Measurements from ENCODE around the gene FIBP. TPM values are rescaled to one million over a fixed set of nuclear protein-coding genes. Genes with fewer than 3 reads are reported as not detected.

FIBP gene
- total RNA-seq, 4 donors from 2014 or later, result 39.6 to 79.3 (median 53.0) TPM

DNA sequence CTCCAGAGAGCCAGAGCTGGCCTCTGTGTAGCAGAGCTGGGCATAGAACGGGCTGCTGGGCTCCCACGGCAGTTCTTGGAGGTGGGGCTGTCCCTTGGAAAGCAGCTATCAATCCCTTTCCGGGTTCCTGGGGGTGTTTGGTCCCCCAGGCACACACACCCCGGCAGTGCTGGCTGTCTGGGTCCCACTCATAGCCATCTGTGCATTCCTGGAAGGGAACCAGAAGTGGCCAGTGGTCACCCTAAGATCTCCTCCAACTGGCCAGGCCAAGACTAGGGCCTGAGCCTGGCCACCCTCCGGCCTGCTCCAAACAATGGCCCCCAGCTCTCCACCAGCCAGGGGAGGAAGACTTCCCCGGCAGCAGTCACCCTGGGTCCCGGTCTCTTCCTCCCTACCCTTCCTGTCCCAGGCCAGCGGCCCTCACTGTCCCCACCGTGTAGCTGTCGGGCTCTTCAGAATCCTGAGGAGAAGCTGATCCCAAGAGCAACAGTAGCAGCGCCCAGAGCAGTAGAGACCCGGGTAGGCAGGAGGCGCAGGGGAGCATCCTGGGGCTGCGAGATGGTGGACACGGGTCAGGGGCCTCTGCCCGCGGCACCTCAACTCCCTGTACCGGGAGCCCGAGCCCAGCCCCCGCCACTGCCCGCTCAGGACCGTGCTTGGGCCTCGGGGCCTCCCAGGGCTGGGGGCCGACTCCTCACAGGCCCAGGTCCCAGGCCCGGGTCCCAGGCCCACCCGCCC is 16.3 kb downstream of the FIBP start:
- in situ Hi-C loops (cut with MboI; ENCODE audit: low sequenced_read_pairs in 4 of 4) (no loop called here), intact Hi-C loops (cut with DNase I; ENCODE audit: low total_unique reads) (no loop called here)

DNA sequence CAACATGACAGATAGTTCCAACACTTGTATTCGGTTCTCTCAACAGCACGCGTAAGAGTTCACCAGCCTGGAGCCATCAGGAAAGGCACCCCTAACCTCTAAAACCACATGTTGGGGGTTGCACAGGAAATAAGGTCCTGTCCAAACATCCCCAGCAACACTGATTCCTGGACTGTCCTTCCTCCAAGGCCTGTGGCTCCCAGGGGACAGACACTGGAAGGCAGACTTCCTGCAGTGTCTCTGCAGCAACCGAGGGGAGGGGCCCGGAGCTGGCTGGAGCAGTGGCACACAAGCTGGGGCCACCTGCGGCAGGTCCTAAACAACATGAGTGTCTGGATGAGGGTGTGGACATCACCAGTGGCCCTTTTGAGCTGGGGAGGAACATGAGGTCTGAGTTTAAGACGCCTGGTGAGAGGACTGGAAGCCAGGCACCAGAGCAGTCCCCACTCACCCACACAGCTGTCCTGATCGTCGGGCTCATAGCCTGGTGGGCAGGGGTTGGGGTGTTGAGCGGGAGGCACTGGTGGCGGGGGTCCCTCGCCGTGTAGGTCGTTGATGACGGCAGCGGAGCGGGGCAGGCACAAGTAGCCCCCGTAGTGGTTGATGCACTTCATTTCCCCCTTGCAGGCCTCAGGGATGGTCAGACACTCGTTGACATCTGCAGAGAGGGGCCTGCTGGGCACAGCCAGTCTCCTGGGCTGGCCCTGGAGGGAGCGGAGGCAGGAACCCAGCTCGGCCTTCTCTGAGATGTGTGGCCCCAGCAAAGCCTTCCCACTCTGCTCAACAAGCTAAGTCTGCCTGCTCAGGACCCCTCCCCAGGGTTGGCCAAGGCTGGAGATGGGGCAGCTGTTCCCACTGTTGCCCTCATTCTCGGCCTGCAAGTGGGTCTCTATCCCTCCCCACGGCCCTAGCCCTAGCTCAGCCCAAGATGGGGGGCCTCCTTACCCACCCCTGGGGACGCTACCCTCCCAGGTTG is 17.3 kb downstream of the FIBP start:
- peaks cover 0 to 11% of the 10 kb centered on the region in 2 donors for H3K36me3 ChIP-seq
- H3K4me1 ChIP-seq, result peaks cover 0 to 19% of the 10 kb centered on the region in 2 donors
- H3K9me3 ChIP-seq, result no peaks in the 10 kb centered on the region
- DNase-seq (no peak), ATAC-seq (no peak)
- intact Hi-C loops (cut with DNase I; ENCODE audit: low total_unique reads) (no loop called here), in situ Hi-C loops (cut with MboI; ENCODE audit: low sequenced_read_pairs in 4 of 4) (no loop called here)
- no peaks in the 10 kb centered on the region for H3K27me3 ChIP-seq
- peak overlapping the region; percentile 80 to 87 (median 82) for H3K27ac ChIP-seq
- H3K4me3 ChIP-seq, result no peak overlapping the region
- TF ChIP-seq POLR2A (IDR thresholded peaks at IDR 0.05), result no peak
- TF ChIP-seq, protein P1, sequence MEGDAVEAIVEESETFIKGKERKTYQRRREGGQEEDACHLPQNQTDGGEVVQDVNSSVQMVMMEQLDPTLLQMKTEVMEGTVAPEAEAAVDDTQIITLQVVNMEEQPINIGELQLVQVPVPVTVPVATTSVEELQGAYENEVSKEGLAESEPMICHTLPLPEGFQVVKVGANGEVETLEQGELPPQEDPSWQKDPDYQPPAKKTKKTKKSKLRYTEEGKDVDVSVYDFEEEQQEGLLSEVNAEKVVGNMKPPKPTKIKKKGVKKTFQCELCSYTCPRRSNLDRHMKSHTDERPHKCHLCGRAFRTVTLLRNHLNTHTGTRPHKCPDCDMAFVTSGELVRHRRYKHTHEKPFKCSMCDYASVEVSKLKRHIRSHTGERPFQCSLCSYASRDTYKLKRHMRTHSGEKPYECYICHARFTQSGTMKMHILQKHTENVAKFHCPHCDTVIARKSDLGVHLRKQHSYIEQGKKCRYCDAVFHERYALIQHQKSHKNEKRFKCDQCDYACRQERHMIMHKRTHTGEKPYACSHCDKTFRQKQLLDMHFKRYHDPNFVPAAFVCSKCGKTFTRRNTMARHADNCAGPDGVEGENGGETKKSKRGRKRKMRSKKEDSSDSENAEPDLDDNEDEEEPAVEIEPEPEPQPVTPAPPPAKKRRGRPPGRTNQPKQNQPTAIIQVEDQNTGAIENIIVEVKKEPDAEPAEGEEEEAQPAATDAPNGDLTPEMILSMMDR (IDR thresholded peaks at IDR 0.05 in 4 of 5, conservative IDR thresholded peaks at IDR 0.05 in 1 of 5), result no peak

More for the DNA sequence above, 16.3 kb downstream of the FIBP start:
- TF ChIP-seq, protein P1 (IDR thresholded peaks at IDR 0.05 in 4 of 5, conservative IDR thresholded peaks at IDR 0.05 in 1 of 5), result peak in 1 of 5 experiments; percentile 8
- no peak for TF ChIP-seq POLR2A (IDR thresholded peaks at IDR 0.05)
- ATAC-seq, result peak; percentile 5 to 18
- H3K27me3 ChIP-seq, result no peaks in the 10 kb centered on the region
- H3K4me1 ChIP-seq, result peaks cover 0 to 19% of the 10 kb centered on the region in 2 donors
- no peaks in the 10 kb centered on the region for H3K9me3 ChIP-seq
- H3K27ac ChIP-seq, result peak overlapping the region; percentile 80 to 87 (median 82)
- H3K4me3 ChIP-seq, result peak overlapping the region; percentile 54 to 63 (median 60)
- peaks cover 0 to 1% of the 10 kb centered on the region in 2 donors for H3K36me3 ChIP-seq
- no peak for DNase-seq

DNA sequence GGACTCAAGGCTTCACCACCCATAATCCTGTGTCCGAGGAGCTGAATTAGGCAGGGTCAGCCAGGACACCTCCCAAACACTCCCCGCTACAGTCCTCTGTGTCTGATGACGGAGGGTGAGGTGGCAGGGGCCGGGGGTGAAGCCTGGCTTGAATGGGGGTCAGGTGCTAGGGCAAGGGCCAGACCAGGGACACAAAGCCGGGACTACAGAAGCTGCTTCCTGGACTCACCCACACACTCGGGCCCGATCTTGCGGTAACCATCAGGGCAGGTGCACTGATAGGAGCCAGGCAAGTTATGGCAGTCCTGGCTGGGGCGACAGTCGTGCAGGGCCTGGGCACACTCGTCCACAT is 18.0 kb downstream of the FIBP start:
- DNase-seq, result no peak
- Histone ChIP-seq H3K4me1 (peaks cover 0 to 19% of the 10 kb centered on the region in 2 donors), H3K27me3 (no peaks in the 10 kb centered on the region), H3K27ac (peak overlapping the region in 1 of 4 donors; percentile 83), H3K4me3 (no peak overlapping the region), H3K36me3 (peaks cover 0 to 18% of the 10 kb centered on the region in 2 donors), H3K9me3 (no peaks in the 10 kb centered on the region)
- no peak for TF ChIP-seq POLR2A (IDR thresholded peaks at IDR 0.05)
- TF ChIP-seq, protein P1 (IDR thresholded peaks at IDR 0.05 in 4 of 5, conservative IDR thresholded peaks at IDR 0.05 in 1 of 5), result no peak
- intact Hi-C loops (cut with DNase I; ENCODE audit: low total_unique reads), result no loop called here
- ATAC-seq, result no peak
- in situ Hi-C loops (cut with MboI; ENCODE audit: low sequenced_read_pairs in 4 of 4), result no loop called here

DNA sequence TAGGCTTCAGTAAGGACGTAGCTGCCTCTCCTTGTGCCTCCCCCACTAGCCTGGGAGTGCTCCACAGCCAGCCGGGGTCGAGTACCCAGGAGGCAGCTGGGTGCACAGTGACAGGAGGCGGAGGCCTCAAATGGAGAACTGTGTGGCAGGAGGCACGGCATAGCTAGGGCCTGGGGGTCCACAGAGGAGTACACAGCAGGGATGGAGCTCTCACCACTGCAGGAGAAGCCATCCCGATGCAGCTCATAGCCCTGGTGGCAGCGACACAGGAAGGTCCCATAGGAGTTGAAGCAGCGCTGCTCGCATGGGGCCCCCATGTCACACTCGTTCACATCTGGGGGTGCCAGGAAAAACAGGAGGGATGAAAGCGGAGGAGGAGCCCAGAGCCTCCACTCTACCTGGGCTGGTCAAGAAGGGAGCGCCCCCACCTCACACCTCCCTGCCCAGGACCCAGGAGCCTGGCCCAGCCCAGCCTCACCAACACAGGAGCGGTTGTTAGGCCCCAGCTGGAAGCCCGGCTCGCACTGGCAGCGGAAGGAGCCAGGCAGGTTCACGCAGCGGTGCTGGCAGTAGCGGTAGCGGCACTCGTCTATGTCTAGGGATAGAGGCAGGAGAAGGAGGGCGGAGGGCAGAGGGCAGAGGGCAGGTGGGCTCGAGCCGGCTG is 18.5 kb downstream of the FIBP start:
- Histone ChIP-seq H3K4me3 (no peak overlapping the region), H3K27ac (peak overlapping the region in 1 of 4 donors; percentile 83), H3K9me3 (no peaks in the 10 kb centered on the region), H3K4me1 (peaks cover 0 to 19% of the 10 kb centered on the region in 2 donors), H3K27me3 (no peaks in the 10 kb centered on the region), H3K36me3 (peaks cover 0 to 23% of the 10 kb centered on the region in 2 donors)
- TF ChIP-seq, protein P1 (IDR thresholded peaks at IDR 0.05 in 4 of 5, conservative IDR thresholded peaks at IDR 0.05 in 1 of 5), result no peak
- TF ChIP-seq POLR2A (IDR thresholded peaks at IDR 0.05), result no peak
- intact Hi-C loops (cut with DNase I; ENCODE audit: low total_unique reads), result no loop called here
- in situ Hi-C loops (cut with MboI; ENCODE audit: low sequenced_read_pairs in 4 of 4), result no loop called here
- DNase-seq, result no peak
- ATAC-seq, result no peak
